Measurements from ENCODE around the gene DSC2.
"Not testable (repeated sequence)": the region's sequence is repeated elsewhere in the genome, so short reads cannot be mapped to it uniquely, and the experiment has no call there.

DSC2 gene

DNA sequence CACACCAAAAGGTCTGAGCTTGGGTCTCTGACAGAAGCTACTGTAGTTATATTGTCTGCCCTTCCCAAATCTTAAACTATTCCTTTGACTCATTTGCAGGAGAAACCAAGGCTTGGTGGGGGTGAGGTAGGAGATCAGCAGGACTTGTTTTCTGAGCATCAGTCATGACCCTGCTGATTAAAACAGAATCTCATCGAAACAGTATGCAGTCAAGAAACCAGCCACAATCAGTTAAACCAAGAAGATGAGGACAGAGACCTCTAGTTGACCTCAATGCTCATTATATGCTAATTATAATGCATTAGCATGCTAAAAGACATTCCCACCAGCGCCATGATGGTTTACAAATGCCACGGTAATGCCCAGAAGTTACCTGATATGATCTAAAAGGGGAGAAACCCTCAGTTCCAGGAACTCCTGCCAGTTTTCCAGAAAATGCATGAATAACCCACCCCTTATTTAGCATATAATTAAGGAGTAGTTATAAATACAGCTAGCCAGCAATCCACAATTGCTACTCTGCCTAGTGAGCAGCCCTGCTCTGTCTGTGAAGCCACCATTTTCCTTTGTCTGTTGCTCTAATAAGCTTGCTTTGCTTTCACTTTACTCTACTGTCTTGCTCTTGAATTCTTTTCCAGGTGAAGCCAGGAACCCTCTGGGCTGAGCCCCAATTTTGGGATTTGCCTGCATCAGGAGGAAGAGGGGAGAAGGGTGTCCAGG, 86.3 kb downstream of the DSC2 start:
- no peaks in the 10 kb centered on the region for H3K27me3 ChIP-seq (ENCODE audit: insufficient read depth, low read length)
- H2AFZ ChIP-seq (ENCODE audit: low read depth, low read length), result no peak overlapping the region
- H3K36me3 ChIP-seq (ENCODE audit: insufficient read depth, low read length), result no peaks in the 10 kb centered on the region
- H3K9me3 ChIP-seq (ENCODE audit: low read length), result no peaks in the 10 kb centered on the region
- no peak overlapping the region for H3K4me3 ChIP-seq (ENCODE audit: low read length)
- H3K4me1 ChIP-seq (ENCODE audit: insufficient read depth, low read length), result no peaks in the 10 kb centered on the region

DNA sequence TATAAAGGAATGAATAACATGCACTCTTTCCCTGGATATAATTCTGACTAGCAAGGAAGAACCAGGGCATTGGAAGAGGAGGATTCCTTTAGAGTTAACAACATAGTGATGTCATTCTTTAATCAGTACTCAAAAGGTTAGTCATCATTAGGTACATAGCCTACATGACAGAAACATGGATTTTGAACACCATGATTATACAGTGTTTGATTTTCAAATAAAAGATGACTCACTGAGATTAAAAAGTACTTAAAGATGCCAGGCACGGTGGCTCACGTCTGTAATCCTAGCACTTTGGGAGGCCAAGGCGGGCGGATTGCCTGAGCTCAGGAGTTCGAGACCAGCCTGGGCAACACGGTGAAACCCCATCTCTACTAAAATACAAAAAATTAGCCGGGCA, 90.8 kb downstream of the DSC2 start:
- not testable (repeated sequence) for H3K4me3 ChIP-seq (ENCODE audit: low read length); H3K4me1 ChIP-seq (ENCODE audit: insufficient read depth, low read length); H3K36me3 ChIP-seq (ENCODE audit: insufficient read depth, low read length); H3K27me3 ChIP-seq (ENCODE audit: insufficient read depth, low read length); H3K9me3 ChIP-seq (ENCODE audit: low read length); H2AFZ ChIP-seq (ENCODE audit: low read depth, low read length)

DNA sequence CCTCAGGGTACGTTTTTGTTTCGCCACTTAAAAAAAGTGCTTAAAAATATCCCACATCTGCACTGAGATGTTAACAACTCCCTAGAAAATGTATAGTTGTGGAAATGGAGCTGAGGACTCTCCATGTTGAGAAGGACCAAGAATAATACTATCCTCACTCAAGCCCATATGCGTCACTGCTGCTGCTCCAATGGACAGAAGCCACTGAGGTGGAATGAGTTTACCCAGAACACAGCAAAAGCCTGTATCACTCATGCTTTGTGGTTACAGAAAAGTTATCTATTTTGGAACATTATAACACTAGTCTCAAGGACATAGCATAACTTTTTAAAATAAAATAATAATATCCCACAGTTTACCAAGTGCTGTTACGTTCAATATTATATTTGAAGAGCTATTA, 91.6 kb downstream of the DSC2 start:
- no peaks in the 10 kb centered on the region for H3K36me3 ChIP-seq (ENCODE audit: insufficient read depth, low read length)
- H3K4me3 ChIP-seq (ENCODE audit: low read length), result no peak overlapping the region
- no peaks in the 10 kb centered on the region for H3K27me3 ChIP-seq (ENCODE audit: insufficient read depth, low read length)
- no peak overlapping the region for H2AFZ ChIP-seq (ENCODE audit: low read depth, low read length)
- H3K4me1 ChIP-seq (ENCODE audit: insufficient read depth, low read length), result no peaks in the 10 kb centered on the region
- H3K9me3 ChIP-seq (ENCODE audit: low read length), result no peaks in the 10 kb centered on the region

Measured in neuron (in vitro differentiated cells).